OCI-LY3 (cell line): ENCODE measurements around the gene ARHGAP1.

Experiments used
- H2AFZ ChIP-seq: fragments of 200-600, 300-600 bp; shearing (Covaris generic); 2 replicates; pipeline ENCODE4 v1.6.0; 2014; ENCODE audit warnings: antibody characterized with exemption, low read depth, low read length
- H3K27ac ChIP-seq: fragments of 200-600, 300-600 bp; sonication (generic); 2 replicates; pipeline ENCODE4 v1.5.1; 2014; ENCODE audit warnings: mild to moderate bottlenecking, low read length, moderate library complexity, mixed read lengths
- H3K27me3 ChIP-seq: fragments of 200-600, 300-600 bp; sonication (generic); 2 replicates; pipeline ENCODE4 v1.6.1; 2014; ENCODE audit warnings: low read depth, low read length, mixed read lengths
- H3K36me3 ChIP-seq: fragments of 200-600, 300-600 bp; sonication (generic); replicated peaks from 2 replicates; pipeline ENCODE3; 2014; ENCODE audit warnings: low read depth, low read length, mixed read lengths
- H3K4me1 ChIP-seq: fragments of 300-600, 200-600 bp; sonication (generic); 2 replicates; pipeline ENCODE4 v1.6.1; 2014; ENCODE audit warnings: low read length, mixed read lengths
- H3K4me2 ChIP-seq: fragments of 200-600, 300-600 bp; sonication (generic); 2 replicates; pipeline ENCODE4 v1.6.1; 2014; ENCODE audit warnings: low read length, mixed read lengths
- H3K4me3 ChIP-seq: fragments of 300-600, 200-600 bp; sonication (generic); 2 replicates; pipeline ENCODE4 v1.5.1; 2014; ENCODE audit warnings: antibody characterized with exemption, mild to moderate bottlenecking, low read length, moderate library complexity
- H3K79me2 ChIP-seq: fragments of 300-600, 200-600 bp; shearing (Covaris generic); 2 replicates; pipeline ENCODE4 v1.6.1; 2014; ENCODE audit warnings: mild to moderate bottlenecking, low read length, mixed read lengths
- H3K9ac ChIP-seq: fragments of 300-600, 200-600 bp; shearing (Covaris generic); 2 replicates; pipeline ENCODE4 v1.6.0; 2014; ENCODE audit warnings: mild to moderate bottlenecking, low read length, moderate library complexity
- H3K9me3 ChIP-seq: fragments of 200-600, 300-600 bp; shearing (Covaris generic); 2 replicates; pipeline ENCODE4 v1.6.1; 2014; ENCODE audit warnings: low read length, mixed read lengths; ENCODE audit not compliant: insufficient read depth
- H4K20me1 ChIP-seq: fragments of 200-600, 300-600 bp; sonication (generic); 2 replicates; pipeline ENCODE4 v1.6.1; 2016; ENCODE audit warnings: low read length, mixed read lengths; ENCODE audit not compliant: insufficient read depth
- CTCF ChIP-seq: fragments of 200-600, 300-600 bp; sonication (generic); IDR thresholded peaks from 2 replicates; pipeline ENCODE4 v1.5.1; 2014; ENCODE audit warnings: antibody characterized with exemption, low read length, low read depth
- EZH2phosphoT487 ChIP-seq: fragments of 200-600 bp; shearing (Covaris generic); IDR thresholded peaks from 2 replicates; pipeline ENCODE4 v1.6.1; 2018; ENCODE audit warnings: antibody characterized with exemption, mixed run types, low read depth

ARHGAP1 gene

GRCh38 chr11:46731545-46731944, 31.1 kb upstream of the ARHGAP1 start:
- H2AFZ ChIP-seq: no peak overlapping the region
- H3K4me1 ChIP-seq: no peaks in the 10 kb centered on the region
- H3K9me3 ChIP-seq: no peaks in the 10 kb centered on the region
- no peaks in the 10 kb centered on the region for H3K36me3 ChIP-seq
- H3K4me2 ChIP-seq: no peak overlapping the region
- no peak for TF ChIP-seq EZH2phosphoT487
- no peak for TF ChIP-seq CTCF
- no peak overlapping the region for H3K27ac ChIP-seq
- no peak overlapping the region for H3K4me3 ChIP-seq
- H3K9ac ChIP-seq: no peak overlapping the region
- no peaks in the 10 kb centered on the region for H4K20me1 ChIP-seq
- no peaks in the 10 kb centered on the region for H3K27me3 ChIP-seq
- no peaks in the 10 kb centered on the region for H3K79me2 ChIP-seq

DNA sequence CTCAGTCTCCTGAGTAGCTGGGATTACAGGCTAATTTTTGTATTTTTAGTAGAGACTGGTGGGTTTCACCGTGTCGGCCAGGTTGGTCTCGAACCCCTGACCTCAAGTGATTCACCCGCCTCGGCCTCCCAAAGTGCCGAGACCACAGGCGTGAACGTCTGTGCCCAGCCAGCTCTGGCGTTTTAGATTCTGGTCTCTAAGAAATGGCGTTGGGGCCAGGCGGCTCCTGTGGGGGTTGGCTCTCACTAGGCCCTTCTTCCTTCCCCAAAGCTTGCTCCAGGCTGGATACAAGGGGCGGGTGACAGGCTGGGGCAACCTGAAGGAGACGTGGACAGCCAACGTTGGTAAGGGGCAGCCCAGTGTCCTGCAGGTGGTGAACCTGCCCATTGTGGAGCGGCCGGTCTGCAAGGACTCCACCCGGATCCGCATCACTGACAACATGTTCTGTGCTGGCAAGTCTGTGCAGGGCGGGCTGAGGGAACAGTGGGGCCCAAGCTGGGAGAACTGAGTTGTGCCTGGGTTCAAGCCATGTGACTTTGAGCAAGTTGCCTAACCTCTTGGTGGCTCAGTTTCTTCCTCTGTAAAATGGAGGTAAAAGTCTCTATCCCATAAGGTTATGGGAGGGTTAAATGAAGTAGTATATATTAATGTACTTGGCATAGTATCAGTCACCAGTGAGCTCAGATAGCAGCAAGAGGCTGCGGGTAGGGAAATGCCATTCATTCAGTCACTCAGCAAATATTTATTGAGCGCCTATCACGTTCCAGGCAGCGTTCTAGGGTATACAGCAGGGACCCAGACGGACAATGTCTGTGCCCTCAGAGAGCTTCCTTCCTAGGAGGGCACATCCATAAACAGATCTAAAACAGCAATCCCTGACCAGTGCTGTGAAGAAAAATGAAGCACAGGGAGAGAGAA, 28.9 kb upstream of the ARHGAP1 start:
- Histone ChIP-seq H3K9me3 (no peaks in the 10 kb centered on the region), H3K9ac (no peak overlapping the region), H3K27ac (no peak overlapping the region), H3K4me2 (no peak overlapping the region), H3K79me2 (no peaks in the 10 kb centered on the region), H3K4me1 (no peaks in the 10 kb centered on the region), H4K20me1 (no peaks in the 10 kb centered on the region), H3K4me3 (no peak overlapping the region), H2AFZ (no peak overlapping the region), H3K36me3 (no peaks in the 10 kb centered on the region), H3K27me3 (no peaks in the 10 kb centered on the region)
- TF ChIP-seq EZH2phosphoT487: no peak

- no peaks in the 10 kb centered on the region for H3K36me3 ChIP-seq
- H3K4me3 ChIP-seq: no peak overlapping the region
- no peak for TF ChIP-seq EZH2phosphoT487
- no peak for TF ChIP-seq CTCF
- H3K27ac ChIP-seq: no peak overlapping the region
- no peak overlapping the region for H3K4me2 ChIP-seq
- H3K4me1 ChIP-seq: no peaks in the 10 kb centered on the region
- no peaks in the 10 kb centered on the region for H3K27me3 ChIP-seq
- no peaks in the 10 kb centered on the region for H4K20me1 ChIP-seq
- no peaks in the 10 kb centered on the region for H3K9me3 ChIP-seq
- H3K9ac ChIP-seq: no peak overlapping the region
- no peak overlapping the region for H2AFZ ChIP-seq
- H3K79me2 ChIP-seq: no peaks in the 10 kb centered on the region
Measured at GRCh38 chr11:46728659-46729040, 28.2 kb upstream of the ARHGAP1 start.

DNA sequence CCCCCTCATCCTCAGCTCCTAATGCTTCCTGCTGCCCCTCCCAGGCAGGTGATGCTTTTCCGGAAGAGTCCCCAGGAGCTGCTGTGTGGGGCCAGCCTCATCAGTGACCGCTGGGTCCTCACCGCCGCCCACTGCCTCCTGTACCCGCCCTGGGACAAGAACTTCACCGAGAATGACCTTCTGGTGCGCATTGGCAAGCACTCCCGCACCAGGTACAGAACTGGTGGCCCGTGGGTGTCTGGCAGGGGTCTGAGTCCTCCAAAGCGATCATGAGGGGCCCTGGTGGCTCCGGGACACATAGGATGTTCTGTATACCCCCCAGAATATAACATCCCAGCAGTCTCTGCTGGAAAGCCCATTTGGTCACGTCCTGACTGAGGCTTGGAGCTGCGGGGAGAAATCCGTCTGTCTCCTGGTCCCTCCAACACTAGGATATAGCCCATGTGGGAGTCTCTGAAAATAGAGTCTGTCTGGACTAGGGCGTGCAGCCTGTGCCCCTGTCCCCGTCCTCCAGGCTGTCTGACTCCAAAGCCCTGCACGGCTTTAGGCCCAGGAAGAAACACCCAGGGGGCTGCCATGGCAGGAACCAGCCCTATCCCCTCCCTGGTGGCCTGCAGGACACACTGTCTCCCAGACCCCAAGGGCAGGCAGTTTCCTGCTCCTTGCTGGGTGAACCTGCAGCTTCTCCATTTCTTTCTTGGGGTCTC, 27.7 kb upstream of the ARHGAP1 start:
- Histone ChIP-seq H2AFZ (no peak overlapping the region), H3K79me2 (no peaks in the 10 kb centered on the region), H3K36me3 (no peaks in the 10 kb centered on the region), H3K4me1 (no peaks in the 10 kb centered on the region), H4K20me1 (no peaks in the 10 kb centered on the region), H3K27ac (no peak overlapping the region), H3K9ac (no peak overlapping the region), H3K4me2 (no peak overlapping the region), H3K4me3 (no peak overlapping the region), H3K9me3 (no peaks in the 10 kb centered on the region), H3K27me3 (no peaks in the 10 kb centered on the region)
- TF ChIP-seq EZH2phosphoT487 (no peak), CTCF (no peak)
